Dermis blood vessel endothelial cell (primary cell): ENCODE measurements around the gene SLC49A4. TPM values are rescaled to one million over a fixed set of nuclear protein-coding genes. Genes with fewer than 3 reads are reported as not detected.

Experiments
- DNase-seq: peaks from one replicate; pipeline ENCODE4 v3.0.0; 2010
- total RNA-seq: library from RNA; depleted of rRNA; stranded (reverse); fragments of >200 nt; gene quantifications from 2 replicates; pipeline ENCODE4 v1.2.3, GENCODE V29; 2014

The SLC49A4 gene
- total RNA-seq, 1 donor from 2014 or later = 18.7 TPM

DNA sequence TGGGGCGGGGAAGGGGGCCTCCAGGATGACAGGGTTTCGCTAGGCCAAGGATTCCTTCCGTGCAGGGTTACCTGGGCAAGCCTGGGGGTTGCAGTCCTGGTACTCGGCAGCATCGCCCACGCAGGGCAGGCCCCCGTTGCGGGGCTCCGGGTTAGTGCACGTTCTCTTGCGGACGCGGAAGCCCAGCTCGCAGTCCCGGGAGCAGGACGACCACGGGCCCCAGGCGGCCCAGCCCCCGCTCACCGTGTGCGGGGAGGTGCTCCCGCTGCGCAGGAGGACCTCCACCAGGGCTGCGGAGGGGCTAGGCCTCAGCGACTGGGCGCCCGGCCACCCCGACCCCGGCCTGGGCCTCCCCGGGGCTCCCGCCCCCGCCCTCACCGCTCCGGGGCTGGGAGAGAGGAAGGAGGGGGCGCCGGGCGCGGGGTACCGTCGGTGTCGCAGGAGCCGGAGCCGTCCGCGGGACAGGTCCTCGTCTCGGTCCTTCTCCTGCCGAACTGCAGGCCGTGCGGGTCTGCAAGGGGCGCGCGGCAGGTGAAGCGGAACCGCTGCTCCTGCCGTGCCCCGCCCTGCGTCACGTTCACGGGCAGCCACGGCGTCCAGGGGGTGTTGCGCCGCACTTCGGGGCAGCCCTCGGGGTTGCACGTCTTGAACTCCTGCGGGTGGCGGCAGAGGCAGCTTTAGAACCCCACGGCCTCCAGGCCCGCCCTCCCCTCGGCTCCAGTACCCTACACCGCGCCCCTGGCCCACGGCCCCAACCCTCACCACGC lies 118.1 kb downstream of the SLC49A4 start:
- DNase-seq = no peak

DNA sequence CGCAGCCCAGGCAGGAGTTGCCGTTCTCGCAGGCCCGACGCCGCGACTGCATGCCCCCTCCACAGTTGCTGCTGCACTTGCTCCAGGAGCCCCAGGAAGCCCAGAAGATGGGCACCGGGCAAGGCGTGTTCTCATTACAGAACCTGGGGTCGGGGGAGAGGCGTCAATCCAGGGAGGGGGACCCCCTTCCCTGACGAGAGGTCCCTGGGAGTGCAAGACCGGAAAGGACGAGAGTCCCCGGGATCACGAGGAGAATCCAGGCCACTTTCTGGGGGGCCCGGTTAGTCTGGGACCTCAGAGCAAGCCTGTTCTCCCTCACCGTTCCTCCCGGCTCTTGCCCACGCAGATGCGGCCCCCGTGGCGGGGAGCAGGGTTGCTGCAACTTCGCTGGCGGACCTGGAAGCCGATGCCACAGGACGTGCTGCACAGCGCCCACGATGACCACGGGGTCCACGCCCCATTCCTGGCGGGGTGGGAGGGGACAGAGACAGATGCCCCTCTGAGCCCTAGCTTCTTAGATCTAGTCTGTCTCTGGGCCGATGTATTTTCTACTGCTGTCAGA lies 118.8 kb downstream of the SLC49A4 start:
- no peak for DNase-seq

- no peak for DNase-seq
Measured at GRCh38 chr3:122915300-122916055, 120.6 kb downstream of the SLC49A4 start.

GRCh38 chr3:122916084-122916483 lies 121.2 kb downstream of the SLC49A4 start:
- no peak for DNase-seq

GRCh38 chr3:122916580-122916979 lies 121.7 kb downstream of the SLC49A4 start:
- DNase-seq = no peak

DNA sequence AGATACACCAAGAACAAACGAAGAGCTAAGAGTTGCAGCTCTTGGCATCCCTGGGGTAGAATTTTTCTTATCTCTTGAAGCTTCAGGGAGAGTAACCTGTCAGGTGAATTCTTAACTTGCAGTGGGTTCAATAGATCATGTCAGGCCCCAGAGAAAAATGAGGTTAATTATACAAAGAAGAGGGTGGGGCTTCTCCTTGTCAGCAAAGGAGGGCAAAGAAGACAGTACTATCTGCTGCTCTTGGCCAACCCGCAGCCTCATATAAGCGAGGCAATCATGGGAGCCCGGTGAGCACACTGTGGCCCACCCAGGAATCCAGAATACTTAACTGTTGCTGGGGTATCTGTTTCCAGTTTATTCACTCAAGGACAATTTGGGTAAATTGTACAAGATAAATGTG lies 122.5 kb downstream of the SLC49A4 start:
- DNase-seq = no peak

- DNase-seq = peak; percentile 17
Measured at GRCh38 chr3:122918576-122919290, 123.9 kb downstream of the SLC49A4 start.

DNA sequence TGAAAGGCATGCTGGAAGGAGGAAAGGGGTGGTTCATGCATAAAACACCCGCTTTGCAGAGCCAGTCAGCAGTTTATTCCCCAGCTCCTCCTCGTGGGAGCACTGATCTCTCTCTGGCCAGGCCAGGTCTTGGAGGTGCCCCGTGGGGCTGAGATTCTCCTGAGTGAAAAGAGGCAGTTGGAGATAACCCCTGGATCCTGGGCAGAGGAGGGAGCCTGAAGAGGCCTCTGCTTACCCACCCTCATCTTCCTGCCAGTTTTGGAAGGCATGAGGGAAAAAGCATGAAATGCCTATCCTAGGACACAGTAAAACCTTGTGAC lies 124.4 kb downstream of the SLC49A4 start:
- DNase-seq = no peak

DNA sequence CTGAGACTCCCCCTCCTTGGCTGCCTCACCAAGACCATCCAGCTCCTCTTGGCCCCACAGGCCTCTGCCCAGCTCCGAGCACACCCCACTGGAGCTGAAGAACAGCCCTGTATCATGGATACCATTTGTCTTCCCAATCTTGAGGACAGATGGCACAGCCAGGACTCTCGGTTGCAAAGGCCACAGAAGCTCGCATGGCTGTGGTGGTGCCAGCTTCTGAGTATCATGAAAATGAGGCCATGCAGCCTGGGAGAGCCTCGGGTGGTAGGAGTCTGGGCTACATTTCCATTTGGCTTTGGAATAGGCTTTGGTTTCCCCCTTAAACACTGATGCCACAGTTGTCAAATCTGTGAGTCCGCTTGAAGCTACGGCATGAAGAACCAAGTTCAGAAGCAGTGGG lies 126.1 kb downstream of the SLC49A4 start:
- DNase-seq = no peak

DNA sequence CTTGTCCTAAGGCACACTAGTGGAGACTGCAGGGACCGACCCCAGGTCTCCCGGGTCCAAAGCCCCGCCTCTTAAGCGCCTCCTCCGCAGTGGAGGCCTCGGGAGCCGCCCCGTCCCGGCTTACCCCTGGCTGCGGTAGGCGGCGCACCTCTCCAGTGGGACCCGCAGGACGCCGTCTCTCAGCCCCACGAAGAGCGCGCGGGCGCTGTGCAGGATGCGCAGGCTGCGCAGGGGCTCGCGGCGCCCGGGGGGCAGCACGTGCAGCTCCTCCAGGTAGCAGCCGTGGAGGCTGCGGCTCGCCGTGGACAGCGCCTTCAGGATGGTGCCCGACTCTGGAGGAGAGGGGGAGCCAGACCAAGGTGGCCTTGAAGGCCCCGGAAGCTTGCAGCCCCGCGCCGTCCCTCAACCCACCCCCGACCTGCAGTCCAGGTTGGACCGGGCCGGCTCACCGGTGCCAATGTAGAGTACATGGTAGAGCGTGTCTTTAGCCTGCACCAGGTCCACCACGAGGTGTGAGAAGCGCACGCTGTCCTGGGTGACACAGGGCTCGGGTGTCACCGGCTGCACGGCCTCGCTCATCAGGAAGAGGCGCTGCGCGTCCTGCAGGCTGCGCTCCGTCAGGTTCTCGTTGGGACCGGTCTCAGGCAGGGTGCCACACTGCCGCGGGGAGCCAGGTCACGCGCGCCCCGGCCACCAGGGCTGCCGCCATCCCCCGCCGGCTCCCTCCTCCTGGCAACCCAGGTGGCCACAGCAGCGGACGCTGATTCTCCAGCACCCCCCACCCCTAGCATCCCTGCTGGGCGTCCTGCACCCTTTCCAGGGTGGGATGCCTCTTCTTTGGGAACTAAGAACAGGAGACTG lies 127.2 kb downstream of the SLC49A4 start:
- peak; percentile 9 for DNase-seq

GRCh38 chr3:122923611-122924010 lies 128.7 kb downstream of the SLC49A4 start:
- no peak for DNase-seq

GRCh38 chr3:122924056-122924455 lies 129.2 kb downstream of the SLC49A4 start:
- DNase-seq = no peak

DNA sequence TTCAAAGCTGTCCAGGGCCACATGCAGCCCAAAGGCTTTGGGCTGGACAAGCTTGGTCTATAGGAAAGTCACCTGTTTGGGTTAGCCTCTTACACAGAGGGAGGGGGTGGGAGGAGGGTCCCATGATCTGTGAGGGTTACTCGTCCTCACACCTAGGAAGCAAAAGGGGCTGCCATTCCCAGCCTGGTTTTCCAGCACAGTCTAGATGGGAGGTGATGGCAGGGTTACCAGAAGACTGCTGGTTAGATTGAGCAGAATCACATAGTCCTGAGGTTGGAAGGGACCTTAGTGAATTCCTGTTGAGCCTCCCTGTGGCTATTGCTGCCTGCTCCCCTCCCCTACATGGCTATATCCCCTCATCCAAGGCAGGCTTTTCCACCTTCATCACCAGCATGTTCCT lies 130.9 kb downstream of the SLC49A4 start:
- no peak for DNase-seq

DNA sequence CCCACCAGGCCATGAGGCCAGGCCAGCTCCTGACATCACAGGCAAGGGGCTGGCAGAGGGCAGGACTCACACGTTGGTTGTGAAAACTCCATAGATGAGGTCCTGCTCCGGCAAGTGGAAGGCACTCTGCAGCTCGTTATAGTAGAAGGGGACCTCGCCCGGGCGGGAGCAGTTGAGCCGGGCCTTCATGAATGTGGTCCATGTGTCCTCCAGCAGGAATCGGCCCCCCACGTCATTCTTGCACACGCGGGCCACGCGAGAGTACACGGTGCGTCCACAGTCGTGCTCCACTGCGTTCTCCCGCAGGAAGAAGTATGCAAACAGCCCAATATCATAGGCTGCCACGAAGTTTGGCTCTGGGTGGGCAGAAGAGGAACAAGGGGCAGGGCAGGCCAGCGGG lies 131.5 kb downstream of the SLC49A4 start:
- no peak for DNase-seq

DNA sequence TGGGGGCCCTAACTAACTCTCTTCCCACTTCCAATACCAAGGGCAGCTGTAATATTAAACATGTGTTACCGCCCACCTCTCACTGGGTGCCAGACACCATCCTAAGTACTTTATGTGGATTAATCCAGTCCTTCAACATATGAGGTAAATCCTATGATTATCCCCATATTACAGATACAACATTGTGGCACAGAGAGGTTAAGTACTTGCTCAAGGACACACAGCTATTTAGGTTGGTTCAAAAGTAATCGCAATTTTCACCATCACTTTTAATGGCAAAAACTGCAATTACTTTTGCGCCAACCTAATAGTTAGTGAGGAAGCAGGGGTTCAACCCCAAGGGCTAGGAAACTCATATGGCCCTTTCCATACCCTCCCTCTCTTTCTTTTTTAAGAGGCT lies 131.9 kb downstream of the SLC49A4 start:
- DNase-seq = no peak

- DNase-seq = no peak
Measured at GRCh38 chr3:122927726-122928125, 132.9 kb downstream of the SLC49A4 start.

DNA sequence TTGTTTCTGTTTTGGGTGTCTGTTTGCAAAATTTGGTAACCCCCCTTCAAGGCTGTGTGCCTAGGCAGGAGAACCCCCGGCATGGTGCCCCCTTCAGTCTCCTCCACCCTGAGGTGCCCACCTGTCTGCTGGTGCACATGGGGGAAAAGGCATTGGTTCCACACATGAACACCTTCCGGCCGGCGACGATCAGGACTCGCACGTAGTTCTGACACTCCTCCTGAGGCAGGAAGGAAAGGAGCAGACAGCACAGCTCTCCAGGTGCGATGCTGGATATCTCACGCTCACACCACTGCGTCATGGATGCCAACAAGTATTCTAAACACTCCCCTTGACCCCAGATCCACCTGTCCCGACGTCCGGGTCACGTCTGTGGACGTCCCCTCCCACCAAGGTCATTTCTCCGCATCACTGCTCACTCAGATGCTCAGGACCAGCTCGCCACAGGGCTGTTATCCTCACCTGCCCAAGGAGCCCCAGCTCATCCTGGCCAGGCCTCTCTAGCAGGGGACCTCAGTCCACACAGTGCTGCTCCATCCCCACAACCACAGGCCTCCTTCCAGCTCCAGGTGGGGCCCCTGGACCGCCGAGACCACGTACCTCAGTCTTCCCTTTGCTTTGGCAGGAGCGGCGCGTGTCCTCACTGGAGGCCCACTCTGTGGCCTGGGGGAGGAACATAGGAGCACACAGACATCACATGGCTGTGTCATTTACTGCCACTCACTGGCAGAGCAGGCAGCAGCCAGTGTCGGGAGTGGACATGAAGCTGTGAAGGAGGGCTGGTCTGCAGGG lies 133.7 kb downstream of the SLC49A4 start:
- no peak for DNase-seq

- no peak for DNase-seq
Measured at GRCh38 chr3:122929188-122930062, 134.6 kb downstream of the SLC49A4 start.

GRCh38 chr3:122930063-122930997 lies 135.5 kb downstream of the SLC49A4 start:
- DNase-seq = no peak
